ENCODE measurements around the gene METTL22.

The METTL22 gene

DNA sequence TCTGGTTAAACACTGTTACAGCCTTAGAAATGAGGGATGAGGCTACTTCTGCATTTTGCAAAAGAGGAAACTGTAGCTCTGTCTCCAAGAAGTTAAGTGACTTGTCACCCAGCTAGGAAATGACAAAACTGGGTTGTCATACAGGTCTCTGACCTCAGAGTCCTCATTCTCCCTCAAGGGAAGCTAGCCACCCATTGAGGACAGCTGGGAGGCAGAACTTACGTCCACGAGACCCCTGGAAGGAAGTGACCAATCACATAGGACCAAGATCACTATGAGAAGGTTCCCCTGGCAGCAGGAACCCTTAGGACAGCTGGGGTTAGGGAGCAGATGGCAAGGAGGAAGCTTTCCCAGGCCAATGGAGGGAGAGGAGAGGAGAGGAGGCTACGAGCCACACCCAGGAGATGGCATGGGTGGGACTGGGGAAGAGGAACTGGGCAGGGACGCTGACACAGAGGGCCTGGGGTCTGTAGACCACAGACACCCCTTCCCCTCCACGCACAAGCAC lies 11.2 kb downstream of the METTL22 start:
- DNase-seq (ENCODE audit: extremely low read depth, low read depth): no peak
- TF ChIP-seq, protein P1, sequence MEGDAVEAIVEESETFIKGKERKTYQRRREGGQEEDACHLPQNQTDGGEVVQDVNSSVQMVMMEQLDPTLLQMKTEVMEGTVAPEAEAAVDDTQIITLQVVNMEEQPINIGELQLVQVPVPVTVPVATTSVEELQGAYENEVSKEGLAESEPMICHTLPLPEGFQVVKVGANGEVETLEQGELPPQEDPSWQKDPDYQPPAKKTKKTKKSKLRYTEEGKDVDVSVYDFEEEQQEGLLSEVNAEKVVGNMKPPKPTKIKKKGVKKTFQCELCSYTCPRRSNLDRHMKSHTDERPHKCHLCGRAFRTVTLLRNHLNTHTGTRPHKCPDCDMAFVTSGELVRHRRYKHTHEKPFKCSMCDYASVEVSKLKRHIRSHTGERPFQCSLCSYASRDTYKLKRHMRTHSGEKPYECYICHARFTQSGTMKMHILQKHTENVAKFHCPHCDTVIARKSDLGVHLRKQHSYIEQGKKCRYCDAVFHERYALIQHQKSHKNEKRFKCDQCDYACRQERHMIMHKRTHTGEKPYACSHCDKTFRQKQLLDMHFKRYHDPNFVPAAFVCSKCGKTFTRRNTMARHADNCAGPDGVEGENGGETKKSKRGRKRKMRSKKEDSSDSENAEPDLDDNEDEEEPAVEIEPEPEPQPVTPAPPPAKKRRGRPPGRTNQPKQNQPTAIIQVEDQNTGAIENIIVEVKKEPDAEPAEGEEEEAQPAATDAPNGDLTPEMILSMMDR (IDR thresholded peaks at IDR 0.05; ENCODE audit: low read depth, low read length): no peak

GRCh38 chr16:8634991-8635736 lies 13.7 kb downstream of the METTL22 start:
- DNase-seq (ENCODE audit: extremely low read depth, low read depth): no peak
- TF ChIP-seq, protein P1 (IDR thresholded peaks at IDR 0.05; ENCODE audit: low read depth, low read length): peak; percentile 53

- no peak for DNase-seq (ENCODE audit: extremely low read depth, low read depth)
- TF ChIP-seq, protein P1 (IDR thresholded peaks at IDR 0.05; ENCODE audit: low read depth, low read length): no peak
These were observed 18.2 kb downstream of the METTL22 start for GRCh38 chr16:8639694-8640093.

DNA sequence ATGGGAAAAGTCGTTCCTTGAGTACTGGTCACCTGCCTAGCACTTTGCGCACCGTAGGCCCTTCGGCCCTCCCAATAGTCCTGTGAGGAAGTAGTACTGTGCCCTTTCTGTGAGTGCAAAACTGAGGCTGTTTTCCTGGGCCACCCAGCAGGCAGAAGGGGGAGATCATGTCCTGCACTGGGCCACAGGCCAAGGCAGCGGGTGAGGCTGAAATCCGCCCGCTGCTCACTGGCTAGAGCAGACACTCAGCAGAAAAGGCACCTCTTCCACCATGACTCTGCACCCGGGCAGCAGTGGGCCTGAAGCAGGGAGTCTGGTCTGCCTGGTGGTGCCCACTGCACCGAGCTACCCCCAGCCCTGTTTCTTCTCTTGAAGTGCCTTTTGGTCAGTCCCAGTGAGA lies 20.2 kb downstream of the METTL22 start:
- DNase-seq (ENCODE audit: extremely low read depth, low read depth): no peak
- TF ChIP-seq, protein P1 (IDR thresholded peaks at IDR 0.05; ENCODE audit: low read depth, low read length): no peak

DNA sequence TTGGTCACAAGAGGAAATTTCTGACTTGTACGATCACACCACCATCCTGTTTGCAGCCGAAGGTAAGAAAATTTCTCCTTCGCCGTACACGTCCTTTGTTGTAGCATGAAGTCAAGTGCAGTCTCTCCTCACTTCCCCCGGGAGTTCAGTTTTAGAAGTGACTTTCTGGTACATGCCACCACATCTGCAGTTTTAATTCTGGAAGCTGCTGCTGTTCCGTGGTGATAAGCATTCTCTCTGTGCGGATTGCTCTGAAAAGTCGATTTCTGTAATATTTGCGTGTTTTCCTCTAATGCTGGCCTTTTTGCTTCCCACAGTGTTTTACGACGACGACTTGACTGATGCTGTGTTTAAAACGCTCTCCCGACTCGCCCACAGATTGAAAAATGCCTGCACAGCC lies 20.6 kb downstream of the METTL22 start:
- DNase-seq (ENCODE audit: extremely low read depth, low read depth): no peak
- TF ChIP-seq, protein P1 (IDR thresholded peaks at IDR 0.05; ENCODE audit: low read depth, low read length): no peak

- TF ChIP-seq, protein P1 (IDR thresholded peaks at IDR 0.05; ENCODE audit: low read depth, low read length): no peak
- DNase-seq (ENCODE audit: extremely low read depth, low read depth): no peak
These were observed 23.0 kb downstream of the METTL22 start for GRCh38 chr16:8644211-8645140.

DNA sequence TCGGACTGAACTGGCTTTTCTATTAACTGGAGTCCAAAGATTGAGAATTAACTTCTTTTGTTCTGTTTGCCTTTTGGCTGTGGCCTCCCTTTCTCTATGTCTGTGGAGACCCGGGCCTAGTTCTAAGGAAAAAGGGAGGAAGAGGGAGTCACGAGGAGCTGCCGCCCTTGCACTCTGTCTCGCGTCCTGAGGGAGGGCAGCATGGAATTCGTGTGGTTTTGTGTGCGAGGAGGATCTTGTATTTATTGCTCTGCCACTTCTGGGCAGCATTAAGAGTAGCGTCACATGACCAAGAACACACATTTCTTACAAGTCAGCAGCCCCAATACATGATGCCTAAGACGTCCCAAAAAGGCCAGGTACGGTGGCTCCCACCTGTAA lies 23.6 kb downstream of the METTL22 start:
- DNase-seq (ENCODE audit: extremely low read depth, low read depth): no peak
- TF ChIP-seq, protein P1 (IDR thresholded peaks at IDR 0.05; ENCODE audit: low read depth, low read length): no peak

Measured in AG09319 (cell line).